Ishikawa (cell line): ENCODE data around the gene ENPEP.

ENCODE experiments used
- CEBPB ChIP-seq: IDR thresholded peaks from 2 replicates; pipeline ENCODE4 v1.6.1; 2012
- CREB1 ChIP-seq: IDR thresholded peaks from 2 replicates; pipeline ENCODE4 v1.6.1; 2012; ENCODE audit warnings: low read depth
- EGR1 ChIP-seq: IDR thresholded peaks from 2 replicates; pipeline ENCODE4 v1.6.1; 2012
- EP300 ChIP-seq: IDR thresholded peaks from 2 replicates; pipeline ENCODE4 v1.6.1; 2012; ENCODE audit warnings: borderline replicate concordance
- FOXM1 ChIP-seq: IDR thresholded peaks from 2 replicates; pipeline ENCODE4 v1.6.1; 2012; ENCODE audit warnings: low read depth, borderline replicate concordance
- MAX ChIP-seq: IDR thresholded peaks from 2 replicates; pipeline ENCODE4 v1.6.1; 2012
- NFIC ChIP-seq: IDR thresholded peaks from 2 replicates; pipeline ENCODE4 v1.6.1; 2012
- RAD21 ChIP-seq: IDR thresholded peaks from 2 replicates; pipeline ENCODE4 v1.6.1; 2012; ENCODE audit warnings: low read depth
- REST ChIP-seq: IDR thresholded peaks from 2 replicates; pipeline ENCODE4 v1.6.1; 2012; ENCODE audit warnings: low read depth, mild to moderate bottlenecking
- TAF1 ChIP-seq: IDR thresholded peaks from 2 replicates; pipeline ENCODE4 v1.6.1; 2012; ENCODE audit warnings: low read depth, mild to moderate bottlenecking
- TCF12 ChIP-seq: IDR thresholded peaks from 2 replicates; pipeline ENCODE4 v1.6.1; 2012; ENCODE audit warnings: low read depth
- TEAD4 ChIP-seq: IDR thresholded peaks from 2 replicates; pipeline ENCODE4 v1.6.1; 2012
- USF1 ChIP-seq: IDR thresholded peaks from 2 replicates; pipeline ENCODE4 v1.6.1; 2012
- YY1 ChIP-seq: IDR thresholded peaks from 2 replicates; pipeline ENCODE4 v1.6.1; 2012; ENCODE audit warnings: low read depth
- ZBTB7A ChIP-seq: IDR thresholded peaks from 2 replicates; pipeline ENCODE4 v1.6.1; 2012; ENCODE audit warnings: low read depth

ENPEP gene

GRCh38 chr4:110472583-110473329 lies 3.2 kb upstream of the ENPEP start:
- no peak for TF ChIP-seq TAF1
- TF ChIP-seq TEAD4 = 0 out of 2 replicates have a peak, but pooled peaks have one; percentile 21
- no peak for TF ChIP-seq YY1

- TF ChIP-seq YY1 (no peak), EGR1 (no peak), TAF1 (no peak), USF1 (no peak), FOXM1 (no peak), EP300 (no peak), TEAD4 (no peak), CREB1 (no peak), NFIC (no peak), RAD21 (no peak), ZBTB7A (no peak)
Measured at GRCh38 chr4:110474481-110474880, 1.5 kb upstream of the ENPEP start.

- TF ChIP-seq TAF1 = no peak
- no peak for TF ChIP-seq EGR1
- TF ChIP-seq FOXM1 = no peak
Measured at GRCh38 chr4:110477836-110478235, 1.9 kb downstream of the ENPEP start.

- TF ChIP-seq REST = no peak
- no peak for TF ChIP-seq RAD21
- no peak for TF ChIP-seq YY1
- TF ChIP-seq TEAD4 = no peak
- TF ChIP-seq ZBTB7A = no peak
- TF ChIP-seq CEBPB = no peak
- no peak for TF ChIP-seq EGR1
- no peak for TF ChIP-seq USF1
- no peak for TF ChIP-seq MAX
- no peak for TF ChIP-seq EP300
- no peak for TF ChIP-seq FOXM1
- no peak for TF ChIP-seq TCF12
- TF ChIP-seq CREB1 = no peak
- TF ChIP-seq NFIC = no peak
- TF ChIP-seq TAF1 = no peak
Measured at GRCh38 chr4:110480031-110480549, 4.1 kb downstream of the ENPEP start.

- TF ChIP-seq TEAD4 (no peak), REST (no peak), FOXM1 (no peak), CEBPB (no peak), RAD21 (no peak), TAF1 (no peak), EGR1 (no peak), EP300 (no peak), ZBTB7A (no peak), TCF12 (no peak), YY1 (no peak), USF1 (no peak), MAX (no peak), NFIC (no peak), CREB1 (no peak)
Measured at GRCh38 chr4:110480746-110481271, 4.9 kb downstream of the ENPEP start.
